ENCODE measurements around the gene MCL1. TPM values are rescaled to one million over a fixed set of nuclear protein-coding genes. Genes with fewer than 3 reads are reported as not detected.
"Not testable (repeated sequence)": the region's sequence is repeated elsewhere in the genome, so short reads cannot be mapped to it uniquely, and the experiment has no call there.

MCL1 gene
- total and polyA plus RNA-seq, 2 donors (not counting 1 experiment from before 2014, with no cell fraction given) = 219 to 266 TPM

GRCh38 chr1:150582371-150582770 is 3.0 kb upstream of the MCL1 start:
- H3K27me3 ChIP-seq (replicated peaks in 1 of 4; ENCODE audit: control extremely low read depth in 1 of 4, control insufficient read depth in 3 of 4, insufficient read depth in 4 of 4, low read length in 3 of 4) = no peaks in the 10 kb centered on the region
- peaks cover 10 to 12% of the 10 kb centered on the region in 2 donors for H3K4me1 ChIP-seq (ENCODE audit: control insufficient read depth in 2 of 2, insufficient read depth in 2 of 2, low read length in 2 of 2)
- no peak overlapping the region for H3K4me3 Mint-ChIP-seq
- H3K4me2 ChIP-seq (replicated peaks; ENCODE audit: low read depth, low read length, poor library complexity, severe bottlenecking) = no peak overlapping the region
- no CpG with 5 or more reads among the region's 2 CpGs for WGBS (ENCODE audit: insufficient coverage)
- ATAC-seq (ENCODE audit: low read depth) (no peak), DNase-seq (no peak)
- no peaks in the 10 kb centered on the region for H3K27me3 Mint-ChIP-seq
- H3K27ac ChIP-seq (ENCODE audit: low read length in 2 of 2) = no peak overlapping the region
- intact Hi-C loops (cut with micrococcal nuclease) = no loop called here
- no peak overlapping the region for H3K9ac ChIP-seq (ENCODE audit: low read length)
- peaks cover 20% of the 10 kb centered on the region for H4K20me1 ChIP-seq (ENCODE audit: control insufficient read depth, insufficient read depth, low read length, poor library complexity, severe bottlenecking)
- ChIA-PET POLR2A (no interaction called here), CTCF (interaction anchor here (1.2 to 19.2 kb wide), 3 partner anchors 21 to 45 kb away, joined by 3 to 497 read pairs (median 157); no protein-coding TSS in a partner anchor)
- H3K9me3 ChIP-seq (ENCODE audit: control extremely low read depth in 1 of 3, control insufficient read depth in 2 of 3, insufficient read depth in 1 of 3, low read length in 2 of 3) = peaks cover 0 to 3% (median 0%) of the 10 kb centered on the region in 3 donors
- no peak overlapping the region for H3K4me3 ChIP-seq (ENCODE audit: control extremely low read depth in 1 of 5, extremely low read depth in 1 of 5, insufficient read depth in 1 of 5, low read depth in 2 of 5, low read length in 4 of 5)
- H2AFZ ChIP-seq (ENCODE audit: insufficient read depth, low read depth, low read length, poor library complexity, severe bottlenecking) = no peak overlapping the region
- H3K4me1 Mint-ChIP-seq = peaks cover 21% of the 10 kb centered on the region
- no peak overlapping the region for H3K27ac Mint-ChIP-seq
- H3K9me3 Mint-ChIP-seq (ENCODE audit: insufficient read depth) = no peaks in the 10 kb centered on the region
- peaks cover 36% of the 10 kb centered on the region for H3K79me2 ChIP-seq (ENCODE audit: control insufficient read depth, insufficient read depth, low read length)
- TF ChIP-seq EZH2 (IDR thresholded peaks at IDR 0.05; ENCODE audit: borderline replicate concordance, insufficient read depth, low read depth, low read length, poor library complexity, severe bottlenecking) = no peak
- TF ChIP-seq, protein P1, sequence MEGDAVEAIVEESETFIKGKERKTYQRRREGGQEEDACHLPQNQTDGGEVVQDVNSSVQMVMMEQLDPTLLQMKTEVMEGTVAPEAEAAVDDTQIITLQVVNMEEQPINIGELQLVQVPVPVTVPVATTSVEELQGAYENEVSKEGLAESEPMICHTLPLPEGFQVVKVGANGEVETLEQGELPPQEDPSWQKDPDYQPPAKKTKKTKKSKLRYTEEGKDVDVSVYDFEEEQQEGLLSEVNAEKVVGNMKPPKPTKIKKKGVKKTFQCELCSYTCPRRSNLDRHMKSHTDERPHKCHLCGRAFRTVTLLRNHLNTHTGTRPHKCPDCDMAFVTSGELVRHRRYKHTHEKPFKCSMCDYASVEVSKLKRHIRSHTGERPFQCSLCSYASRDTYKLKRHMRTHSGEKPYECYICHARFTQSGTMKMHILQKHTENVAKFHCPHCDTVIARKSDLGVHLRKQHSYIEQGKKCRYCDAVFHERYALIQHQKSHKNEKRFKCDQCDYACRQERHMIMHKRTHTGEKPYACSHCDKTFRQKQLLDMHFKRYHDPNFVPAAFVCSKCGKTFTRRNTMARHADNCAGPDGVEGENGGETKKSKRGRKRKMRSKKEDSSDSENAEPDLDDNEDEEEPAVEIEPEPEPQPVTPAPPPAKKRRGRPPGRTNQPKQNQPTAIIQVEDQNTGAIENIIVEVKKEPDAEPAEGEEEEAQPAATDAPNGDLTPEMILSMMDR (IDR thresholded peaks at IDR 0.05) = no peak
- H3K36me3 ChIP-seq (replicated peaks in 1 of 2; ENCODE audit: control extremely low read depth in 1 of 2, control insufficient read depth in 1 of 2, extremely low read depth in 1 of 2, insufficient read depth in 2 of 2, low read length in 1 of 2) = peaks cover 0 to 17% of the 10 kb centered on the region in 2 experiments

DNA sequence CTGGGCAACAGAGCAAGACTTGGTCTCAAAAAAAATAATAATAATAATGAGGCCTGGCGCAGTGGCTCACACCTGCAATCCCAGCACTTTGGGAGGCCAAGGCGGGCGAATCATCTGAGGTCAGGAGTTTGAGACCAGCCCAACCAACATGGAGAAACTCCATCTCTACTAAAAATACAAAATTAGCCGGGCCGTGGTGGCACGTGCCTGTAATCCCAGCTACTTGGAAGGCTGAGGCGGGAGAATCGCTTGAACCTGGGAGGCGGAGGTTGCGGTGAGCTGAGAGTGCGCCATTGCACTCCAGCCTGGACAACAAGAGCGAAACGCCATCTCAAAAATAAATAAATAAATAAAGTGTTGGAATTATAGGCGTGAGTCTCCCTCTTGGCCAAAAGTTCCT is 2.6 kb upstream of the MCL1 start:
- H3K27ac ChIP-seq (ENCODE audit: low read length in 2 of 2); POLR2A ChIA-PET; H3K9ac ChIP-seq (ENCODE audit: low read length); H3K9me3 Mint-ChIP-seq (ENCODE audit: insufficient read depth); ATAC-seq (ENCODE audit: low read depth); DNase-seq; H3K27me3 ChIP-seq (replicated peaks in 1 of 4; ENCODE audit: control extremely low read depth in 1 of 4, control insufficient read depth in 3 of 4, insufficient read depth in 4 of 4, low read length in 3 of 4); H3K27ac Mint-ChIP-seq; H3K4me3 Mint-ChIP-seq; H2AFZ ChIP-seq (ENCODE audit: insufficient read depth, low read depth, low read length, poor library complexity, severe bottlenecking); H3K9me3 ChIP-seq (ENCODE audit: control extremely low read depth in 1 of 3, control insufficient read depth in 2 of 3, insufficient read depth in 1 of 3, low read length in 2 of 3); H3K27me3 Mint-ChIP-seq; H3K4me3 ChIP-seq (ENCODE audit: control extremely low read depth in 1 of 5, extremely low read depth in 1 of 5, insufficient read depth in 1 of 5, low read depth in 2 of 5, low read length in 4 of 5); intact Hi-C loops (cut with micrococcal nuclease); H3K4me2 ChIP-seq (replicated peaks; ENCODE audit: low read depth, low read length, poor library complexity, severe bottlenecking): not testable (repeated sequence)
- H3K4me1 ChIP-seq (ENCODE audit: control insufficient read depth in 2 of 2, insufficient read depth in 2 of 2, low read length in 2 of 2) = peaks cover 10 to 14% of the 10 kb centered on the region in 2 donors
- H3K79me2 ChIP-seq (ENCODE audit: control insufficient read depth, insufficient read depth, low read length) = peaks cover 40% of the 10 kb centered on the region
- H4K20me1 ChIP-seq (ENCODE audit: control insufficient read depth, insufficient read depth, low read length, poor library complexity, severe bottlenecking) = peaks cover 24% of the 10 kb centered on the region
- H3K36me3 ChIP-seq (replicated peaks in 1 of 2; ENCODE audit: control extremely low read depth in 1 of 2, control insufficient read depth in 1 of 2, extremely low read depth in 1 of 2, insufficient read depth in 2 of 2, low read length in 1 of 2) = peaks cover 0 to 21% of the 10 kb centered on the region in 2 experiments
- 89% methylated on average over 3 of the region's 14 CpGs for WGBS (ENCODE audit: insufficient coverage)
- CTCF ChIA-PET = interaction anchor here (1.2 to 19.2 kb wide), 3 partner anchors 20 to 45 kb away, joined by 3 to 497 read pairs (median 157); no protein-coding TSS in a partner anchor
- H3K4me1 Mint-ChIP-seq = peaks cover 25% of the 10 kb centered on the region

- POLR2A ChIA-PET = interaction anchor here (2.8 kb wide), 1 partner anchor 48 kb away, joined by 18 read pairs; the partner anchor contains the start of gene ENSA
- Histone ChIP-seq H4K20me1 (ENCODE audit: control insufficient read depth, insufficient read depth, low read length, poor library complexity, severe bottlenecking) (peaks cover 30% of the 10 kb centered on the region), H3K79me2 (ENCODE audit: control insufficient read depth, insufficient read depth, low read length) (peaks cover 46% of the 10 kb centered on the region), H3K36me3 (replicated peaks in 1 of 2; ENCODE audit: control extremely low read depth in 1 of 2, control insufficient read depth in 1 of 2, extremely low read depth in 1 of 2, insufficient read depth in 2 of 2, low read length in 1 of 2) (peaks cover 0 to 26% of the 10 kb centered on the region in 2 experiments), H3K4me1 (ENCODE audit: control insufficient read depth in 2 of 2, insufficient read depth in 2 of 2, low read length in 2 of 2) (peaks cover 10 to 17% of the 10 kb centered on the region in 2 donors)
- H3K27me3 Mint-ChIP-seq; DNase-seq; H3K4me3 ChIP-seq (ENCODE audit: control extremely low read depth in 1 of 5, extremely low read depth in 1 of 5, insufficient read depth in 1 of 5, low read depth in 2 of 5, low read length in 4 of 5); H2AFZ ChIP-seq (ENCODE audit: insufficient read depth, low read depth, low read length, poor library complexity, severe bottlenecking); H3K27ac Mint-ChIP-seq; H3K9me3 ChIP-seq (ENCODE audit: control extremely low read depth in 1 of 3, control insufficient read depth in 2 of 3, insufficient read depth in 1 of 3, low read length in 2 of 3); H3K4me2 ChIP-seq (replicated peaks; ENCODE audit: low read depth, low read length, poor library complexity, severe bottlenecking); ATAC-seq (ENCODE audit: low read depth); intact Hi-C loops (cut with micrococcal nuclease); H3K27ac ChIP-seq (ENCODE audit: low read length in 2 of 2); H3K9ac ChIP-seq (ENCODE audit: low read length); H3K4me3 Mint-ChIP-seq; H3K27me3 ChIP-seq (replicated peaks in 1 of 4; ENCODE audit: control extremely low read depth in 1 of 4, control insufficient read depth in 3 of 4, insufficient read depth in 4 of 4, low read length in 3 of 4); H3K9me3 Mint-ChIP-seq (ENCODE audit: insufficient read depth): not testable (repeated sequence)
- WGBS (ENCODE audit: insufficient coverage) = 96% methylated on average over 3 of the region's 7 CpGs
- CTCF ChIA-PET = interaction anchor here (18.0 to 19.2 kb wide), 2 partner anchors 20 to 39 kb away, joined by 157 to 497 read pairs; no protein-coding TSS in a partner anchor
- H3K4me1 Mint-ChIP-seq = peaks cover 29% of the 10 kb centered on the region
Measured at GRCh38 chr1:150581437-150581836, 2.0 kb upstream of the MCL1 start.
